ENCODE data around the gene LCORL. TPM values are rescaled to one million over a fixed set of nuclear protein-coding genes. Genes with fewer than 3 reads are reported as not detected.

LCORL gene
- total and polyA plus RNA-seq, 2 donors (not counting 3 experiments of a cell fraction or from before 2014, with no cell fraction given): 2.8 to 23.9 TPM

- intact Hi-C loops (cut with micrococcal nuclease) (no loop called here), dilution Hi-C loops (cut with MboI; ENCODE audit: extremely low pct_ligation_motif_present, low sequenced_read_pairs) (no loop called here)
- DNase-seq (ENCODE audit: low read depth, low spot score) (no peak), FAIRE-seq (no peak)
- Histone ChIP-seq H3K4me2 (ENCODE audit: insufficient read depth, low read length) (no peak overlapping the region), H3K4me3 (replicated peaks in 1 of 3; ENCODE audit: insufficient read depth in 1 of 3, low read depth in 1 of 3, low read length in 3 of 3) (no peak overlapping the region), H3K27ac (ENCODE audit: insufficient read depth, low read depth, low read length) (no peak overlapping the region), H3K4me1 (ENCODE audit: control insufficient read depth, extremely low read depth, insufficient read depth, low read length) (no peaks in the 10 kb centered on the region), H4K20me1 (replicated peaks; ENCODE audit: control insufficient read depth, extremely low read depth, insufficient read depth, low read length) (no peaks in the 10 kb centered on the region), H3K36me3 (ENCODE audit: control insufficient read depth in 2 of 2, extremely low read depth in 1 of 2, insufficient read depth in 2 of 2, low read length in 2 of 2) (no peaks in the 10 kb centered on the region), H3K27me3 (ENCODE audit: control insufficient read depth in 2 of 2, insufficient read depth in 2 of 2, low read length in 2 of 2) (no peaks in the 10 kb centered on the region), H2AFZ (ENCODE audit: low read depth, low read length) (no peak overlapping the region), H3K79me2 (ENCODE audit: control insufficient read depth, insufficient read depth, low read length) (no peaks in the 10 kb centered on the region), H3K9ac (replicated peaks; ENCODE audit: extremely low read depth, insufficient read depth, low read length) (no peak overlapping the region), H3K9me3 (replicated peaks; ENCODE audit: control insufficient read depth, insufficient read depth, low read length) (no peaks in the 10 kb centered on the region), H3K9me1 (replicated peaks; ENCODE audit: control insufficient read depth, extremely low read depth, insufficient read depth, low read length) (no peaks in the 10 kb centered on the region)
- CTCF ChIA-PET: interaction anchor here (1.9 to 2.0 kb wide), 3 partner anchors 9 to 226 kb away, joined by 5 to 6 read pairs (median 5); no protein-coding TSS in a partner anchor
- no TSS peak for BruUV-seq (replicated peaks)
- no peak for TF ChIP-seq POLR2AphosphoS5 (IDR thresholded peaks at IDR 0.05; ENCODE audit: insufficient read depth, low read depth, low read length)
- TF ChIP-seq CTCF (IDR thresholded peaks at IDR 0.05; ENCODE audit: extremely low read depth in 1 of 2, insufficient read depth in 1 of 2, low read depth in 1 of 2, low read length in 2 of 2): no peak
- no peak for TF ChIP-seq GATA2 (IDR thresholded peaks at IDR 0.05; ENCODE audit: insufficient read depth, insufficient read length, low read depth, low read length)
- TF ChIP-seq FOS (IDR thresholded peaks at IDR 0.05; ENCODE audit: borderline replicate concordance, insufficient read depth, low read length): no peak
- no peak for TF ChIP-seq JUN (IDR thresholded peaks at IDR 0.05; ENCODE audit: borderline replicate concordance, insufficient read depth, insufficient read length, low read depth)
- no peak for TF ChIP-seq MYC (IDR thresholded peaks at IDR 0.05; ENCODE audit: low read depth, low read length)
- no peak for TF ChIP-seq EZH2 (IDR thresholded peaks at IDR 0.05; ENCODE audit: borderline replicate concordance, low read depth, low read length, severe bottlenecking)
- TF ChIP-seq POLR2A (IDR thresholded peaks at IDR 0.05; ENCODE audit: low read depth, low read length): no peak
- no peak for TF ChIP-seq MAX (IDR thresholded peaks at IDR 0.05; ENCODE audit: insufficient read depth, insufficient read length)
- POLR2A ChIA-PET: no interaction called here
These were observed 21.2 kb upstream of the LCORL start for GRCh38 chr4:18042754-18043153.

Data from endothelial cell of umbilical vein (primary cell).